Kidney epithelial cell (primary cell): Measurements from ENCODE around the gene PRSS36. TPM values are rescaled to one million over a fixed set of nuclear protein-coding genes. Genes with fewer than 3 reads are reported as not detected.

Source experiments
- DNase-seq: peaks from one replicate; pipeline ENCODE4 v3.0.0-alpha.2; 2010; ENCODE audit warnings: low read depth
- H3K27me3 ChIP-seq: 2 replicates; pipeline ENCODE4 v1.6.0; 2011; ENCODE audit warnings: low read length; ENCODE audit not compliant: control insufficient read depth, insufficient read depth
- H3K36me3 ChIP-seq: 2 replicates; pipeline ENCODE4 v1.5.1; 2011; ENCODE audit warnings: low read length; ENCODE audit not compliant: control insufficient read depth, insufficient read depth
- H3K4me3 ChIP-seq: 2 replicates; pipeline ENCODE4 v1.5.1; 2011; ENCODE audit warnings: low read depth, mild to moderate bottlenecking, control low read depth, low read length
- total RNA-seq: library from RNA; depleted of rRNA; stranded (reverse); fragments of >200 nt; gene quantifications from 2 replicates; pipeline ENCODE4 v1.2.3, GENCODE V29; 2015
- TF ChIP-seq, protein P1 (sequence below): IDR thresholded peaks from 2 replicates; pipeline ENCODE4 v1.5.1; 2011; ENCODE audit warnings: mild to moderate bottlenecking, moderate library complexity, low read length, control low read depth, inconsistent platforms; ENCODE audit not compliant: insufficient read depth, poor library complexity, severe bottlenecking

PRSS36 gene
- total RNA-seq, 1 donor from 2014 or later = 1.5 TPM

DNA sequence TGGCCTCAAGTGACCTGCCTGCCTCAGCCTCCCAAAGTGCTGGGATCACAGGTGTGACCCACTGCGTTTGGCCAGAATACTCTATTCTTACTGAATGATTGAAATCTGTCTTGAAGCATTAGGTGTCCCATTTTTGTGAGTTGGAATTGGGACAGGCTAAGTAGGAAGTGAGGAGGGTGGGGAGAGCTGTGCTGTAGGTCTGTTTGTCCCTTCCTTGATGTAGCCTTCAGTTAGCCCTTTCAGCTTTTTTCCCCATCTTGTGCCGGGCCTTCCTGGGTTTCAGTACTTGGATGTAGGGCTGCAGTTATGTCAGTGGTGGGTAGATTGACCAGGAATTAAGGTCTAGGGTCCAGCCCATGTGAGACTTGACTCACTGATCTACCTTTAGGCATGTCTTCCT lies 44.0 kb upstream of the PRSS36 start:
- no peak overlapping the region for H3K4me3 ChIP-seq
- TF ChIP-seq, protein P1, sequence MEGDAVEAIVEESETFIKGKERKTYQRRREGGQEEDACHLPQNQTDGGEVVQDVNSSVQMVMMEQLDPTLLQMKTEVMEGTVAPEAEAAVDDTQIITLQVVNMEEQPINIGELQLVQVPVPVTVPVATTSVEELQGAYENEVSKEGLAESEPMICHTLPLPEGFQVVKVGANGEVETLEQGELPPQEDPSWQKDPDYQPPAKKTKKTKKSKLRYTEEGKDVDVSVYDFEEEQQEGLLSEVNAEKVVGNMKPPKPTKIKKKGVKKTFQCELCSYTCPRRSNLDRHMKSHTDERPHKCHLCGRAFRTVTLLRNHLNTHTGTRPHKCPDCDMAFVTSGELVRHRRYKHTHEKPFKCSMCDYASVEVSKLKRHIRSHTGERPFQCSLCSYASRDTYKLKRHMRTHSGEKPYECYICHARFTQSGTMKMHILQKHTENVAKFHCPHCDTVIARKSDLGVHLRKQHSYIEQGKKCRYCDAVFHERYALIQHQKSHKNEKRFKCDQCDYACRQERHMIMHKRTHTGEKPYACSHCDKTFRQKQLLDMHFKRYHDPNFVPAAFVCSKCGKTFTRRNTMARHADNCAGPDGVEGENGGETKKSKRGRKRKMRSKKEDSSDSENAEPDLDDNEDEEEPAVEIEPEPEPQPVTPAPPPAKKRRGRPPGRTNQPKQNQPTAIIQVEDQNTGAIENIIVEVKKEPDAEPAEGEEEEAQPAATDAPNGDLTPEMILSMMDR = no peak
- peaks cover 8% of the 10 kb centered on the region for H3K36me3 ChIP-seq
- no peak for DNase-seq
- no peaks in the 10 kb centered on the region for H3K27me3 ChIP-seq

DNA sequence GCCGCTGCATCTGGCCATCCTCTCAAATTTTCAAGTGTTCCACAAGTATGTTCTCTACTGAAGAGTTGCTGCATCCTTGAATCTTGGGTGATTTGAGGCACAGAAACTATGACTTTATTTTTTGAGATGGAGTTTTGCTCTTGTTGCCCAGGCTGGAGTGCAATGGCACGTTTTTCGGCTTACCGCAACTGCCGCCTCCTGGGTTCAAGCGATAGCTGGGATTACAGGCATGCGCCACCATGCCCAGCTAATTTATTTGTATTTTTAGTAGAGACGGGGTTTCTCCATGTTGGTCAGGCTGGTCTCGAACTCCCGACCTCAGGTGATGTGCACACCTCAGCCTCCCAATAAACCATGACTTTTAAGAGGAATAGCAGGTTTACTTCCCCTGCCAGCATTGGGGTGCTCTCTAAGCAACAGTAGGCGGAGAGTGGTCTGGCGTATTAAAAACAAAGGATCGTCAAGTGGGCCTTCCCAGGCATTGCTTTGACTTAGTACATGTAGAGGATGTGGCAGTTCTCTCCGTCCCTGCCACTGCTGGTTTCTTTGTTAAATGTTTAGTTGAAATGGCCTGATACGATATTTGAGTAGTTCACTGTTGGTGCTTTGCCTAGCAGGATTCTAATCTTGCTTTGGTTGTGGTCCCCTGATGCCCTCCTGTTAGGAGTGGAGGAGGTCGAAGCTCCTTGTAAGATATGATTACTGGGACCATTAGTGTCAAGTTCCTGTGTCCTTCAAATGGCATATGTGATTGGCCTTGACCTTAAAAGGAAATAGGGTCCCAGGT lies 43.2 kb upstream of the PRSS36 start:
- H3K4me3 ChIP-seq = no peak overlapping the region
- H3K27me3 ChIP-seq = no peaks in the 10 kb centered on the region
- DNase-seq = no peak
- TF ChIP-seq, protein P1 = no peak
- H3K36me3 ChIP-seq = peaks cover 9% of the 10 kb centered on the region

DNA sequence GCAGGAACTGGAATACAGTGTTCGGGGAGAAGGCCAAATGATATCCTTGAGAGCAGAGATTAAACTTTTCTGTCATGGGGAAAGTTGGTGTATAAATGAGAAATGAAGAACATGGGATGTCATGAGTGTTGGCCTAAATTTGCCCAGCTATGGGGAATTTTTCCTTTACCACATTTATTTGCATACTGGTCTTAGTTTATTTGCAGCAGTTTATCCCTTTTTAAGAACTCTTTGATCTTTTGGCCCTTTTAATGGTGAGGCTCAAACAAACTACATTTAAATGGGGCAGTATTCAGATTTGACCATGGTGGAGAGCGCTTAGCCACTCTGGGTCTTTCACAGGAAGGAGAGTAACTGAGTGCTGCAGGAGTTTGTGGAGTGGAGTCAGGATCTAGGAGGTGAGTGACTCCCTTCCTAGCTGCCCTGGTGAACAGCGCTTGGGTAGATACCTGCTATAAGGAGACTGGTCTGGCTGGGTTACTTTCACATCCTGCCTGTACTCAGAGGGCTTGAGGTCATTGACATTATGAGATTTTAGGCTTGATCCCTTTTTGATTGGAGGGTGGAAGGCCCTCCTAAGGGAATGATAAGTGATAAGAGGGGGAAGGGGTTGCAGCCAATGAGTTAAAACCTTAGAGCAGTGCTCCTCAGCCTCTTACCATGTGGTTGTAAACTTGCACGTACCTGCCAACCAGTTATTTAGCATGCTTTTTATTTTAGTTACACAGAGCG lies 42.0 kb upstream of the PRSS36 start:
- Histone ChIP-seq H3K36me3 (peaks cover 13% of the 10 kb centered on the region), H3K4me3 (no peak overlapping the region), H3K27me3 (no peaks in the 10 kb centered on the region)
- no peak for DNase-seq
- TF ChIP-seq, protein P1 = no peak

DNA sequence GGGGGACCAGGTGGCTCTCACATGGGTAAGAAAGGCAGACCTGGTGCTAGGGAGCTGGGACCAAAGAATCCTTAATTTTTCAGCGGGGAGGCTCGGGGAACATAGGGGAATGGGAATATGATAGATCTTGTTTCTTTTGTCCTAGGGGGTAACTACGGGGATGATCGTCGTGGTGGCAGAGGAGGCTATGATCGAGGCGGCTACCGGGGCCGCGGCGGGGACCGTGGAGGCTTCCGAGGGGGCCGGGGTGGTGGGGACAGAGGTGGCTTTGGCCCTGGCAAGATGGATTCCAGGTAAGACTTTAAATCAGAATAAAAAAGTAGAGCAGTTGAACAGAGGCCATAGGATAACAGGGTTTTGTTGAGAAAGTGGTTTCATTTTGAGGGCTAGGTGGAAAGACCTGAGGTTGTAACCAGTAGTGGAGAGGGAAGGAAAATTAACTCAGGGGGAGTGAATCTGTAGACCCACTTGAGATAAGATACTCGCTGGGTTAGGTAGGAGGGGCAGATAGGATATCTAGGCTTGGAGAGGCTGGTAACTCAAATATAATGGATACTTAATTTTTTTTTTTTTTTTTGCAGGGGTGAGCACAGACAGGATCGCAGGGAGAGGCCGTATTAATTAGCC lies 41.1 kb upstream of the PRSS36 start:
- TF ChIP-seq, protein P1 = no peak
- H3K4me3 ChIP-seq = no peak overlapping the region
- DNase-seq = no peak
- H3K36me3 ChIP-seq = peaks cover 13% of the 10 kb centered on the region
- no peaks in the 10 kb centered on the region for H3K27me3 ChIP-seq

DNA sequence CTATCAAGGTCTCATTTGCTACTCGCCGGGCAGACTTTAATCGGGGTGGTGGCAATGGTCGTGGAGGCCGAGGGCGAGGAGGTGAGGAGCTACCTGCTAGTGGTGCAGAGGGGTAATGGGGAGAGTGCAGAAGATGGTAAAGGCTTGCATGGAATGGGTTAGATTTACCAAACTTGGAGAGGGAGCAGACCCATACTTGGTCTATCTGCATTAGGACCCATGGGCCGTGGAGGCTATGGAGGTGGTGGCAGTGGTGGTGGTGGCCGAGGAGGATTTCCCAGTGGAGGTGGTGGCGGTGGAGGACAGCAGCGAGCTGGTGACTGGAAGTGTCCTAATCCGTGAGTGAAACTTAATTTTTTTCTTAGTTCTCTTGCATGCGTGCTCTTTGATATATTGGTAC lies 40.2 kb upstream of the PRSS36 start:
- Histone ChIP-seq H3K4me3 (no peak overlapping the region), H3K27me3 (no peaks in the 10 kb centered on the region), H3K36me3 (peaks cover 15% of the 10 kb centered on the region)
- DNase-seq = no peak
- TF ChIP-seq, protein P1 = no peak
